ENCODE data around the gene ZC3H8.

DNA sequence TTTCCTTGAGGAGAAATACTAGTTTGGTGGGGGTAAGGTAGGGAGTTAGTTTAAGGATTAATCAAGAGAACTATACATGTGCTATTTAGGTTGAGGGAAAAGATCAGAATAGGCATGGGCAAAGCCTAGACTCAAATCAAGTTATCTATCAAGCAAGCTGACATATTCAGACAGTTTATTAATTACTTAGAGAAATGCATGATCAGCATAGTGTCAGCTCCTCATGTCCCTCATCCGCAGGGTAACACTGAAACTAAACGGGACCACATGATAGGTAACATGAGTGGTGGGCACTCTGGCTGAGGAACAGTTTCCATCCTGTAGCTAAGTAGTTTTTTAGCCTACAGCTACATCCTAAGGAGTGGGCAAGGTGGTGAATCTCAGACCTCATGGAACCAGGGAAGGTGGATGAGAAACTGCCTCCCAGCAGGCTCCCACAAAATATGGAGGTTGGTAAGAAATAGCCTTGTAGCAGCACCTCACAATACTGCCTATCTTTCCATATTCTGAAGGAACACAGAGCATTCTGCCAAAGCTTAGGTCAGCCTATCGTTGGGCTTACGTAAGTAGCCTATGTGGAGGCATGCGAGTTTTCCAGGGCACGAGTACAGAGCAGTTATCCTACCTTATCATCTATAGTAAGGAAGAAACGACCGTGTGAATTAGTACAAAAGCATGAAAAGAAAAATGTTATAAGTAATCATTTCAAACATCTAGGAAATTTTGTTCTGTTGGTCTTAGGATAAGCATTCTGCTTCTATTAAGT is 39.0 kb upstream of the ZC3H8 start:
- TF ChIP-seq, protein P1, sequence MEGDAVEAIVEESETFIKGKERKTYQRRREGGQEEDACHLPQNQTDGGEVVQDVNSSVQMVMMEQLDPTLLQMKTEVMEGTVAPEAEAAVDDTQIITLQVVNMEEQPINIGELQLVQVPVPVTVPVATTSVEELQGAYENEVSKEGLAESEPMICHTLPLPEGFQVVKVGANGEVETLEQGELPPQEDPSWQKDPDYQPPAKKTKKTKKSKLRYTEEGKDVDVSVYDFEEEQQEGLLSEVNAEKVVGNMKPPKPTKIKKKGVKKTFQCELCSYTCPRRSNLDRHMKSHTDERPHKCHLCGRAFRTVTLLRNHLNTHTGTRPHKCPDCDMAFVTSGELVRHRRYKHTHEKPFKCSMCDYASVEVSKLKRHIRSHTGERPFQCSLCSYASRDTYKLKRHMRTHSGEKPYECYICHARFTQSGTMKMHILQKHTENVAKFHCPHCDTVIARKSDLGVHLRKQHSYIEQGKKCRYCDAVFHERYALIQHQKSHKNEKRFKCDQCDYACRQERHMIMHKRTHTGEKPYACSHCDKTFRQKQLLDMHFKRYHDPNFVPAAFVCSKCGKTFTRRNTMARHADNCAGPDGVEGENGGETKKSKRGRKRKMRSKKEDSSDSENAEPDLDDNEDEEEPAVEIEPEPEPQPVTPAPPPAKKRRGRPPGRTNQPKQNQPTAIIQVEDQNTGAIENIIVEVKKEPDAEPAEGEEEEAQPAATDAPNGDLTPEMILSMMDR (IDR thresholded peaks at IDR 0.05; ENCODE audit: low read length): no peak
- TF ChIP-seq EZH2 (IDR thresholded peaks at IDR 0.05; ENCODE audit: borderline replicate concordance, low read length): no peak
